Pons (tissue), 1 donor: ENCODE measurements around the gene KRT1.

Experiments
- DNase-seq: peaks from one replicate; pipeline ENCODE4 v3.0.0-alpha.2; 2016; ENCODE audit warnings: low spot score

The KRT1 gene

GRCh38 chr12:52698651-52699340 is 18.6 kb upstream of the KRT1 start:
- no peak for DNase-seq

- DNase-seq, result no peak
Observed at GRCh38 chr12:52697058-52697582, 16.9 kb upstream of the KRT1 start.

DNA sequence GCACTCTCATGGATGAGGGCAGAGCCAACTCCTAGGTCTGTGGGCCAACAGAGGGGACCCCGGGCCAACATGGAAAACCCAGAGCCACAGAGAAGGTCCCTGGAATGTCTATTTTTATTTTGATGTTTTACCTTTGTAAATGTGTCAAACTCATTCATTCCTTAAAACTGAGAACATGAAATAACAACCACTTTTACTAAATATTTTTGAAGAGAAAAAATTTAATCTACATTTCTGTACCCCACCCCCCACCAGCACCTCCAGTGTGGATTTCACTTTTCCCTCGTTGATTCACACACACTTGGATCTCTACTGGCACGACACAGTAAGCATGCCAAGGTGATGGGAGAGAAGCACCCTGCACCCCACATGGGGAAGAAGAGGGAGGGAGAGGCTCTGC is 16.4 kb upstream of the KRT1 start:
- DNase-seq, result no peak

- DNase-seq, result no peak
Observed at GRCh38 chr12:52695039-52695438, 14.8 kb upstream of the KRT1 start.

DNA sequence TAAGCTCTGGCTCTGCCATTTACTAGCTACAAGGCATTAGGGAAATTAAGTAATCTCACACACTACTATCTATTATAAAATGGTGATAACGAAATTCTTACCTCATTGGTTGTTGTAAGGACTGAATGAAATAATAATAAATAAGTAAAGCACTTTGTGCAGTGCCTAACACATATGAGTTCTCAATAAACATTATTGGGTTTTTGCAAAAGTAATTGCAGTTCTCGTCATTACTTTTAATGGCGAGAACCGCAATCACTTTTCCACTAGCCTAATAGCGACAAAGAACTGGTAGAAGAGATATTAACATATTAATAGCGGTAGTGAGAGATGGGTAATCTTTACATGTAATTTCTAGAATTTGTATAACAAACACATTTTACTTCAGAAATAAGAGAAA is 13.9 kb upstream of the KRT1 start:
- no peak for DNase-seq

- no peak for DNase-seq
Observed at GRCh38 chr12:52693261-52693660, 13.1 kb upstream of the KRT1 start.

GRCh38 chr12:52692254-52692653 is 12.0 kb upstream of the KRT1 start:
- DNase-seq, result no peak

DNA sequence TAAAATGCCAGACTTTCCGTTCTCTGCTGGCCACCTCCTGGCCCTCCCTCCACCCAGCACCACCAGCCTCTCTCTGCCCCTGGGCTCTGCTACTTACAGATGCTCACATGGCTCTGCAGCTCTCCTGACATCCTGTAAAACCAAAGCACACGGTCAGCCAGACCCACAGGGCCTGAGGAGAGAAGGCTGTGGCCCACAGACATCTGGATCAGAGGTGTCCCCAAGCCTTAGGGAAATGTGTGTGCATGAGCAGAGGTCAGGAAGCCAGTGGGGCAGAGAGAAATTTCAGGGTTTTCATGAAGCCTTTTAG is 11.6 kb upstream of the KRT1 start:
- no peak for DNase-seq

DNA sequence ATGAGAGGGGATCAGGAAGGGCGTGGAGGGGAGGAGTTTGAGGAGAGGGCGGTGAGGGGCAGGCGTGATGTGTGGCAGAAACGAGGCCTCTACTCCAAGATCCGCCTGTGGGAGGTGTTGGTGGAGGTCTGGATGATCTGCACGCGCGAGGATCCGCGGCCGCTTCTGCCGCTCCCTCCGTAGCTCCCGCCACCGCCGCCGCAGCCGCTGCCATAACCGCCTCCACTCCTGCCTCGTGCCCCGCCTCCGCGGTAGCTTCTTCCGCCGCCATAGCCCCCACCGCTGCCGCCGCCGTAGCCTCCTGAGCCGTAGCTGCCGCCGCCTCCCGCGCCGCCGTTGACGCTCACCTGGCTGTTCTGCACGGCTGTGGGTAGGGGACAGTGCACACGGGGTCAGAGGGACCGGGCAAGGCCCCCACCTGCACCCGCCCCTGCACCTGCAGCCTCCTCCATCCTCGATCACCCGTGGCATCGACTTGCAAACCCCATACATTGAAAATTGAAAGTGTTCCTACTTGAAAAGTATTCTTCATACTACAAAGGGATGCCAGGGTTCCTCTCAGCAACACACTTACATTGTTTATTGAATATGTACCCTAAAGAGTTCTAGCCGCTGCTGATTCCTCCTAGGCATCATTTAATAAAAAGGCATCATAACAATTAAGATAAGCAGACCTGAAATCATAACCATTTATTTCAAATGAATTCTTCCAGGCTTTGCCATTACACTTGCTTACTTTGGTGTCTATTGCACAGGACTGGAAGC is 11.1 kb upstream of the KRT1 start:
- no peak for DNase-seq

DNA sequence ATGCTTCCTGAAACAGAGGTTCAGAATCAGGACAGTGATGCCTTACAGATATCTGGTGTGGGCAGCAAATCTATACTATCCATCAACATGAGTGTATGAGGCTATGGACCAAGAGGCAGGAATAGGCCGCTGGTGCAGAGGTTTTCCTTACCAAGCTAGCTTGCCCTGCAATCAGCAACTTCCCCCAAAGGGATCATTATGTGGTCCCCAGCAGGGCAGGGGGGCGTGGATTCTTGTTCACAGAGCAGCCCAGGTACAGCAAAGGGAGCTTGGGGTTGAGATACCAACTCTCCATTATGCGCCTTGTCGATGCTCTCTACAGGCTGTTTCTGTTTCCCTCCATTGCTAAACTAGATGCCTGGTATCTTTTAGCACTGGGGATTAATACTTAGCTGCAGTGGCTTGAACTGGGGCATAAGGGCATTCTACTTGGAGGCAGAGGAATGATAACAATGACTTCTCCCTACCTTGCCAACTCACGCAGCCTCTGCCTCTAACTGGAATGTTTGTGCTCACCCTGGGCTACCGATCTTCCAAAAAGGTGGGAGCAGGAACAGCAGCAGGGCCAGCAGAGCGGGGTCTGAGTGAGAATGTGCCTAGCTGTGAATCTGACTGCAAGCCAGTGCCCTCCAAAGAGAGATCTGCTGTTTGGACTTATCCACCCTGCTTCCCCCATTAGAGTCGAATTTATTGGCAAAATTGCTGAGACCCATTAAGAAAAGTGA is 10.3 kb upstream of the KRT1 start:
- no peak for DNase-seq

DNA sequence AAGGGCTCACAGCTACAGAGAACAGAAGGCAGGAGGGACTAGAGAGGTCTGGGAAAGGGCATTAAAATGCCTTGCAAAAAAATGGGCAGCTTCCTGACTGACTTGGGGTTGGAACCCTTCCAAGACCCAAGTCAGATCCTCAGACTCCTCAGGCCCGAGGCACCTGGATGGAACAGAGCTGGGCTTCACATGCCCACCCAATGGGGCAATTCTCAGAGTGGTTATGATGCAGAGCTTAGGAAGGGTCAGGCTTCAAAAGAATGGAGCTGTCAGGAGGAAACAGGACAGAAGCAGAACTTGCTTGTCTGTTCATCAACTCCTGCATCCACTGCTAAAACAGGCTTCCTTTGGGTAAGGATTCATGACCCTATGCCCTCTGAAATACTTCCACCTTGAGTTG is 9.7 kb upstream of the KRT1 start:
- DNase-seq, result no peak

GRCh38 chr12:52689239-52689638 is 9.0 kb upstream of the KRT1 start:
- no peak for DNase-seq

- no peak for DNase-seq
Observed at GRCh38 chr12:52688481-52688880, 8.3 kb upstream of the KRT1 start.

GRCh38 chr12:52687497-52688385 is 7.5 kb upstream of the KRT1 start:
- no peak for DNase-seq

DNA sequence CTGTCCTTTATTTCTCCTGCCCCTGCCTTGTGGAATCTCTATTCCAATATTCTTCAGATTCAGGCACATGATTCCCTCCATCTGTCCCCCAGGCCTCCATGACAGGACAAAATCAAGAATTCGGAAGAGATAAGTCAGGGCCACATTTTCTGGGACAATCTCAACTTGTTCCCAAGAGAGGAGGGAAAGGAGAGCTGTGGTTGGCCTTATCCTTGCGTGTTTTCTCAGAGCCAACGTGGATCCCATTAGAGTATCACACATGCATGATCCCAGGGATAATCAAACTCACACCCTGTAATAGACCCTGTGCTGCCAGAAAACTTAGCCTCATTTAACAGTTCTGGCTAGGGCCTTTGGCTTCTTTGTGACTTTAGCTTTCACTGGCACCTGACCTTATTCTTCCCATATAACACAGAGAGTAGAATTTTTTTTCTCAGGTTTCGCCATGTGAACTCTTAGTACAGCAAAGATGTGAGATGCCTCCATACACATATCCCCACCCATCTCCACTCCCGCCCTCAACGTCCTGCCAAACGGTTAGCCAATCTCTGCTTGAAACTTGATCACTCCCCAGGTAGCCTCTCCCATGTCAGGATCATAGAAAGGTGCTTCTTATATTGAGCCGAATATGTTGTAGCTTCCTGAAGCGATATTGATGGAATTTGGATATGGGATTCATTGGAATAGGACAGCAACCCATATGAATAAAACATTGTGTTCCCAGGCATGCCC is 6.7 kb upstream of the KRT1 start:
- DNase-seq, result no peak

GRCh38 chr12:52686063-52686462 is 5.9 kb upstream of the KRT1 start:
- DNase-seq, result no peak

DNA sequence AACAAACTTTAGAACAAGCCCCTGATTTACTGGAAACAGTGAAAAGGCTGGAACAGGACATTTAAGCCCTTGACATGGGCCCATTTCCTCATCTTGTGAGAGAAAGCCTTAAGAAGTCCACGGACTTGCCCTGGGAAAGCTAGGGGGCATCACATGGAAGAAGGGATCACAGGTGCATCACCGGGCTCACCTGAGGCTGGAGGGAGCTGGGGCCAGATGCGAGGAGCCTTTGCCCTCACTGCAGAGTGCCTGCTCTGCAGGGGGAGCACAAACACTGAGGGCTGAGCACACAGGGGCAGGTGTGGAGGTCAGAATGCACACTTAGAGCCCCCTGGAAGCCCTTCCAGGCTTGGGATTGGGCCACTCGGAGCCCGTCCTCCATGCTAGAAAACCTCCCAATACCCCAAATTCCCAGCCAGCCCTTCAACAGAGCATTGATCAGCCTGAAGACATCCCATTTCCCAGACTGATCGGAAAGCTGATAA is 5.2 kb upstream of the KRT1 start:
- DNase-seq, result no peak

DNA sequence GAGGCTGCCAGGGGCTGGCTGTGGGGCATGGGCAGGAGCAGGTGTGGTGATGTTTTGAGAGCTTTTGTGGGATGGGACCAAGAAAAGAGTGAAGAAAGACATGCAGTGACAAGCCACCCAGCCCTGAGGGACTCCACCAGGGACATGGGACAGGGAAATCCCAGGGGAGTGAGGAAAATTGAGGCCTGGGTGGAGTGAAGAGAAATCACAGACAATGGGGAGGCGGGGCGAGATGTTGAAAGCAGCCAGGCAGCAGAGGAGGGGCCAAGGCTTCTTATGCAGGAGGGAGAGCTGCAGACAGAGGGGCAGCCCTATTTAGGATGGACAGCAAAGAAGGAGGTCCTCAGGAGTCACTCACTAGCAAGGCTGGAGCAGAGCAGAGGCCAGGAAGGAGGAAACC is 4.2 kb upstream of the KRT1 start:
- DNase-seq, result no peak

DNA sequence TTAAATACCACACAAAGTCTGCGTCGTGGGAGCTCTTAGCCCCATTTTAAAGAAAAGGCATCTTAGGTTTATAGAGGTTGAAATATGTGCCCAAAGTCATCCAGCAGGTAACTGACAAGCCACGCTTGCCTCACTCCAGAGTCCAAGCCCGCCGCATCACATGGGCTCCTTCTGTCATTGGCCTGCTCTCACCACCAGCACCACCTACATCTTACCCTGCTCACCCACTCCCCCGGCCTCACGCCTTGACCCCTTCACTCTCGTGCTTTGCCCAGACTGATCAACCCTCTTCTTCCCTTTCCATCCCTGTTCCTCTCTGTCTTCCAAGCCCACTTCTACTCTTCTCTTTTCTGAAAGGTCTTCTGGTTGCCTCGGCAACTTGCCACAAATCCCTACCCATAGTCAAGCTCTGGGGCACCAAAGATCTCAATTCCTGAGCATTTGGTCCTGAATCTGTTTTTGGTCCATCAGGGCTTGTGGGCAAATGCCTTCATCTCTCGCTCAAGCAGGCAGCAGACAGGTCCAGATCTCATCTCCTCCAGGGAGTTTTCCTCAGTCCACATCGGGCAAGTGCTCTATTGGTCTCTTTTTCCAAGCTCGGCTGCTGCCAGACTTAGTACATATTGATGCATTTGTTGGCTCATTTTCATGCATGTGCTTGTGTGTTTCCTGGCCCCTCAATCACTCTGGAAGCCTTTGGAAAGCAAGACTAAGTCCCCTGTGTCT is 3.5 kb upstream of the KRT1 start:
- no peak for DNase-seq

DNA sequence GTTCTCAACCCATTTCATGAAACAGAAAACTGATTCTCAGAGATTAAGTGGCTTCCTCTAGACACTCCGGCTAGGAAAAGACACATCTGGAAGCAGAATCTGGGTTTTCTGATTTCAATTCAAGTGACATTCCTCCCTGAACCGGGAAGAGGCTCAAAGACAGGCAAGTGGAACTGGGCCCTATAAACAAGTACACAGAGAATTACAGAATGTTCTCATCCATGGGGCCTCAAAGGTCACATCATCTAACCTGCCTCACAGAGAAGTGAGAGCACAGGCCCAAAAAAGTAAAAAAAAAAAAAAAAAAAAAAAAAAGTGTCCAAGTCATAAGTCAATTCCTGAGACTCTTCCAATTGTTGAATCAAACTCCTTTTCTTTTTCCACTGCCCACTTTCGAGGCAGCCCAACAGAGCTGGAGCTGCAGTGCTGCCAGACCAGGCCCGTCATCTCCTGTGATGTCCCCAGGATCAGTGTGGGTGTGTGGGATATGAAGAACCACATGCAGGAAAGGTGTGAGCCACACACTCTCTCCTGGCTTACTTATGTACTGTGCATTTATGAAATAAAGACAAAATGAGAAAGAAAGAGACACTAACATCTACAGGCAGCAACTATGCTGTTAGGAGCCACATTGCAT is 2.8 kb upstream of the KRT1 start:
- no peak for DNase-seq
